Kidney epithelial cell (primary cell): ENCODE data around the gene OR13A1. TPM values are rescaled to one million over a fixed set of nuclear protein-coding genes. Genes with fewer than 3 reads are reported as not detected.
"Not testable (repeated sequence)": the region's sequence is repeated elsewhere in the genome, so short reads cannot be mapped to it uniquely, and the experiment has no call there.

Source experiments
- DNase-seq: peaks from one replicate; pipeline ENCODE4 v3.0.0-alpha.2; 2010; ENCODE audit warnings: low read depth
- H3K27me3 ChIP-seq: 2 replicates; pipeline ENCODE4 v1.6.0; 2011; ENCODE audit warnings: low read length; ENCODE audit not compliant: control insufficient read depth, insufficient read depth
- H3K36me3 ChIP-seq: 2 replicates; pipeline ENCODE4 v1.5.1; 2011; ENCODE audit warnings: low read length; ENCODE audit not compliant: control insufficient read depth, insufficient read depth
- H3K4me3 ChIP-seq: 2 replicates; pipeline ENCODE4 v1.5.1; 2011; ENCODE audit warnings: low read depth, mild to moderate bottlenecking, control low read depth, low read length
- total RNA-seq: library from RNA; depleted of rRNA; stranded (reverse); fragments of >200 nt; gene quantifications from 2 replicates; pipeline ENCODE4 v1.2.3, GENCODE V29; 2015
- TF ChIP-seq, protein P1 (sequence below): IDR thresholded peaks from 2 replicates; pipeline ENCODE4 v1.5.1; 2011; ENCODE audit warnings: mild to moderate bottlenecking, moderate library complexity, low read length, control low read depth, inconsistent platforms; ENCODE audit not compliant: insufficient read depth, poor library complexity, severe bottlenecking

OR13A1 gene, protein sequence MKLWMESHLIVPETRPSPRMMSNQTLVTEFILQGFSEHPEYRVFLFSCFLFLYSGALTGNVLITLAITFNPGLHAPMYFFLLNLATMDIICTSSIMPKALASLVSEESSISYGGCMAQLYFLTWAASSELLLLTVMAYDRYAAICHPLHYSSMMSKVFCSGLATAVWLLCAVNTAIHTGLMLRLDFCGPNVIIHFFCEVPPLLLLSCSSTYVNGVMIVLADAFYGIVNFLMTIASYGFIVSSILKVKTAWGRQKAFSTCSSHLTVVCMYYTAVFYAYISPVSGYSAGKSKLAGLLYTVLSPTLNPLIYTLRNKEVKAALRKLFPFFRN
- not detected in 2 replicates for total RNA-seq

DNA sequence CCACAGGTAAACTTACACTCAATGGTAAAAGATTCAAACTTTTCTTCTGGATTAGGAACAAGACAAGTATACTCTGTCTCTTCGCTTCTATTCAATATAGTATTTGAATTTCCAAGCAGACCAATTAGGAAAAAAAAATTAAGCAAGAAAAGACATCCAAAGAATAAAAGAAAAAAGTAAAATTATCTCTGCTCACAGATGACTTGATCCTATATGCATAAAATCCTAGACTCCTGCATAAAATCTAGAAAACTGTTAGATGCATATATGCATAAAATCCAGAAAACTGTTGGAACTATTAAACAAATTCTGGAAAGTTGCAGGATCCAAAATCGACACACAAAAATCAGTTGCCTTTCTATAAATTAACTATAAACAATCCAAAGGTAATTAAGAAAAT lies at the start of gene OR13A1:
Gene OR13A1, minus strand, starts transcription at position 101 of the 400 bp plus-strand sequence. CDS start 11,186 bp downstream, outside the sequence.
- TF ChIP-seq, protein P1, sequence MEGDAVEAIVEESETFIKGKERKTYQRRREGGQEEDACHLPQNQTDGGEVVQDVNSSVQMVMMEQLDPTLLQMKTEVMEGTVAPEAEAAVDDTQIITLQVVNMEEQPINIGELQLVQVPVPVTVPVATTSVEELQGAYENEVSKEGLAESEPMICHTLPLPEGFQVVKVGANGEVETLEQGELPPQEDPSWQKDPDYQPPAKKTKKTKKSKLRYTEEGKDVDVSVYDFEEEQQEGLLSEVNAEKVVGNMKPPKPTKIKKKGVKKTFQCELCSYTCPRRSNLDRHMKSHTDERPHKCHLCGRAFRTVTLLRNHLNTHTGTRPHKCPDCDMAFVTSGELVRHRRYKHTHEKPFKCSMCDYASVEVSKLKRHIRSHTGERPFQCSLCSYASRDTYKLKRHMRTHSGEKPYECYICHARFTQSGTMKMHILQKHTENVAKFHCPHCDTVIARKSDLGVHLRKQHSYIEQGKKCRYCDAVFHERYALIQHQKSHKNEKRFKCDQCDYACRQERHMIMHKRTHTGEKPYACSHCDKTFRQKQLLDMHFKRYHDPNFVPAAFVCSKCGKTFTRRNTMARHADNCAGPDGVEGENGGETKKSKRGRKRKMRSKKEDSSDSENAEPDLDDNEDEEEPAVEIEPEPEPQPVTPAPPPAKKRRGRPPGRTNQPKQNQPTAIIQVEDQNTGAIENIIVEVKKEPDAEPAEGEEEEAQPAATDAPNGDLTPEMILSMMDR = no peak
- Histone ChIP-seq H3K4me3 (no peak within 1 kb of the TSS), H3K36me3 (no peaks in the 10 kb centered on the region), H3K27me3 (no peaks in the 10 kb centered on the region)
- no peak for DNase-seq

DNA sequence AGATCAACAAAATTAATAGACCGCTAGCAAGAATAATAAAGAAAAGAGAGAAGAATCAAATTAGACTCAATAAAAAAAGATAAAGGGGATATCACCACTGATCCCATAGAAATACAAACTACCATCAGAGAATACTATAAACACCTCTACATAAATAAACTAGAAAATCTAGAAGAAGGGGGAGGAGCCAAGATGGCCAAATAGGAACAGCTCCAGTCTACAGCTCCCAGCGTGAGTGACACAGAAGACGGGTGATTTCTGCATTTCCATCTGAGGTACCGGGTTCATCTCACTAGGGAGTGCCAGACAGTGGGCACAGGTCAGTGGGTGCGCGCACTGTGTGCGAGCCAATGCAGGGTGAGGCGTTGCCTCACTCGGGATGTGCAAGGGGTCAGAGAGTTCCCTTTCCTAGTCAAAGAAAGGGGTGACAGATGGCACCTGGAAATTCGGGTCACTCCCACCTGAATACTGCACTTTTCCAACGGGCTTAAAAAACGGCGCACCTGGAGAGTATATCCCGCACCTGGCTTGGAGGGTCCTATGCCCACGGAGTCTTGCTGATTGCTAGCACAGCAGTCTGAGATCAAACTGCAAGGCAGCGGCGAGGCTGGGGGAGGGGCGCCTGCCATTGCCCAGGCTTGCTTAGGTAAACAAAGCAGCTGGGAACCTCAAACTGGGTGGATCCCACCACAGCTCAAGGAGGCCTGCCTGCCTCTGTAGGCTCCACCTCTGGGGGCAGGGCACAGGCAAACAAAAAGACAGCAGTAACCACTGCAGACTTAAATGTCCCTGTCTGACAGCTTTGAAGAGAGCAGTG lies 46.8 kb upstream of the OR13A1 start:
- not testable (repeated sequence) for H3K36me3 ChIP-seq, H3K4me3 ChIP-seq, H3K27me3 ChIP-seq, DNase-seq

DNA sequence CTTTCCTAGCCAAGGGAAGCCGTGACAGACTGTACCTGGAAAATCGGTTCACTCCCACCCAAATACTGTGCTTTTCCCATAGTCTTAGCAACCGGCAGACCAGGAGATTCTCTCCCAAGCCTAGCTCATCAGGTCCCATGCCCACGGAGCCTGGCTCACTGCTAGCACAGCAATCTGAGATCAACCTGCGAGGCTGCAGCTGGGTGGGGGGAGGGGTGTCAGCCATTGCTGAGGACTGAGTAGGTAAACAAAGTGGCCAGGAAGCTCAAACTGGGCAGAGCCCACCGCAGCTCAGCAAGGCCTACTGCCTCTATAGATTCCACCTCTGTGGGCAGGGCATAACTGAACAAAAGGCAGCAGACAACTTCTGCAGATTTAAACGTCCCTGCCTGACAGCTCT lies 43.6 kb upstream of the OR13A1 start:
- not testable (repeated sequence) for H3K4me3 ChIP-seq, H3K36me3 ChIP-seq, DNase-seq, H3K27me3 ChIP-seq

DNA sequence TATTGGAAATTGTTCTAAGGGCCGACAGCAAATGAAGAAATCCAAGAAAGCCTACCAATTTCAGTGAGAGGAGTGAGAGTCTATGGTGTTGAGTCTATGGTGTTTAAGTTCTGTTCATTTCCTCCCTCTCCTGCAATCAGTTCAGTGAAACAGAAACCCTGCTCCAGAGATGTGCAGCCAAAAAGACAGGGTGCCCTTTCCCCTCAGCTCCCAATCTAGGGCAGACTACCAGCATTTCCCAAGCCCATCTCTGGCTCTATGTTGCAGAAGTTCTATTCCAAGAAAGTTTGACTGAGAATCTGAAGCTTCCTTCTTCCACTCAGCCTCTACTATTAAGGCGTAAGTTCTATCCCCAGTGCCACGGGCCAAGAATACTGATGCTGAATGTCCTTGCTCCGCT lies 40.1 kb upstream of the OR13A1 start:
- no peak overlapping the region for H3K4me3 ChIP-seq
- no peak for DNase-seq
- TF ChIP-seq, protein P1 = no peak
- H3K27me3 ChIP-seq = no peaks in the 10 kb centered on the region
- no peaks in the 10 kb centered on the region for H3K36me3 ChIP-seq

DNA sequence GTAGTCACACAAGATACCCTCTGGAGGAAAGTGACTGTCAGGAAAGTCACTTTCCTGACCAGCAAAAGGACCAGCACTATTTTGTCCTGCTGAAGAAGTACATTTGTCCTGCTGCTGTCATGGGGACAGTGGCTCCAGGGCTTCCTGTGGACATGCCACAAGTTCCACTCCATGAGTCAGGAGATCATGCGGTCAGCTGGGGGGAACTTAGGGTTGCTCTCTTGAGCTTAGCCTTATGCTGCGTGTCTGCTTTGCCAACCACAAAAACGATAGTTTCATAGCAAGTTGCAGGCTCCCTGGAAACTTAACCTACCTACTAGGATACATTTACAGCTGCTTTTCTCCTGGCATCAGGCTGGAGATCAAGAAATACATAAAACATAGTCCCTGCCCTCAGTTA lies 38.9 kb upstream of the OR13A1 start:
- H3K36me3 ChIP-seq = no peaks in the 10 kb centered on the region
- DNase-seq = no peak

DNA sequence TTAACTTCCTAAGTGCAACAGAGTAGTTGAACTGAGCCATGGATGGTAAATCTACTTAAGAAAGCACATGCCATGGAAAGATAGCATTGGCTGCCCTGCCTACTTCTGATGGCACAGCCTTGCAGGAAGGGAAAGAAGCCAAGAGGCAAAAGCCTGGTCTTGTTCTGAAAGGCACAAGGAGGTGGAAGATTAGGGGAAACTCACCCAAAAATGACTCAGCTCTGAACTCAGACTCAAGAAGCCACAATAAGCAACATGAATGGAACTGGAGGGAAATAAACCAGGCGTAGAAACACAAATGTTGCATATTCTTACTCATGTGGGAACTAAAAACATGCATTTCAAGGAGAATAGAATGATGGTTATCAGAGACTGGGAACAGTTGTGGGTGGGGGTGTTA lies 37.8 kb upstream of the OR13A1 start:
- H3K4me3 ChIP-seq = no peak overlapping the region
- TF ChIP-seq, protein P1 = no peak
- H3K36me3 ChIP-seq = no peaks in the 10 kb centered on the region
- no peaks in the 10 kb centered on the region for H3K27me3 ChIP-seq
- DNase-seq = no peak

More for the DNA sequence above, 38.9 kb upstream of the OR13A1 start:
- H3K27me3 ChIP-seq = no peaks in the 10 kb centered on the region
- no peak overlapping the region for H3K4me3 ChIP-seq
- TF ChIP-seq, protein P1 = no peak

DNA sequence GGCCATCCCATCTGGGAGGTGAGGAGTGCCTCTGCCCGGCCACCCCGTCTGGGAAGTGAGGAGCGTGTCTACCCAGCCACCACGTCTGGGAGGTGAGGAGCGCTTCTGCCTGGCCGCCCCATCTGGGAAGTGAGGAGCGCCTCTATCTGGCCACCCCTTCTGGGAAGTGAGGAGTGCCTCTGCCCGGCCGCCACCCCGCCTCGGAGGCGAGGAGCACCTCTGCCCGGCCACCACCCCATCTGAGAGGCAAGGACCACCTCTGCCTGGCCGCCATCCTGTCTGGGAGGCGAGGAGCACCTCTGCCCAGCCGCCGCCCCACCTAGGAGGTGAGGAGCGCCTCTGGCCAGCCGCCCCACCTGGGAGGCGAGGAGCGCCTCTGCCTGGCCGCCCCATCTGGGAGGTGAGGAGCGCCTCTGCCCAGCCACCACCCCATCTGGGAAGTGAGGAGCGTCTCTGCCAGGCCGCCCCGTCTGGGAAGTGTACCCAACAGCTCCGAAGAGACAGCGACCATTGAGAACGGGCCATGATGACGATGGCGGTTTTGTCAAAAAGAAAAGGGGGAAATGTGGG lies 32.9 kb upstream of the OR13A1 start:
- not testable (repeated sequence) for H3K36me3 ChIP-seq, H3K4me3 ChIP-seq, DNase-seq, H3K27me3 ChIP-seq

DNA sequence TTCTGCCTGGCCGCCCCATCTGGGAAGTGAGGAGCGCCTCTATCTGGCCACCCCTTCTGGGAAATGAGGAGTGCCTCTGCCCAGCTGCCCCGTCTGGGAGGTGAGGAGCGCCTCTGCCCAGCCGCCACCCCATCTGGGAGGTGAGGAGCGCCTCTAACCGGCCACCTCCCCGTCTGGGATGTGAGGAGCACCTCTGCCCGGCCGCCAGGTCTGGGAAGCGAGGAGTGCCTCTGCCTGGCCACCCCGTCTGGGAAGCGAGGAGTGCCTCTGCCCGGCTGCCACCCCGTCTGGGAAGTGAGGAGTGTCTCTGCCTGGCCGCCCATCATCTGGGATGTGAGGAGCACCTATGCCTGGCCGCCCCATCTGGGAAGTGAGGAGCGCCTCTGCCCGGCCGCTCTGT lies 32.1 kb upstream of the OR13A1 start:
- H3K36me3 ChIP-seq, DNase-seq, H3K4me3 ChIP-seq, H3K27me3 ChIP-seq: not testable (repeated sequence)

DNA sequence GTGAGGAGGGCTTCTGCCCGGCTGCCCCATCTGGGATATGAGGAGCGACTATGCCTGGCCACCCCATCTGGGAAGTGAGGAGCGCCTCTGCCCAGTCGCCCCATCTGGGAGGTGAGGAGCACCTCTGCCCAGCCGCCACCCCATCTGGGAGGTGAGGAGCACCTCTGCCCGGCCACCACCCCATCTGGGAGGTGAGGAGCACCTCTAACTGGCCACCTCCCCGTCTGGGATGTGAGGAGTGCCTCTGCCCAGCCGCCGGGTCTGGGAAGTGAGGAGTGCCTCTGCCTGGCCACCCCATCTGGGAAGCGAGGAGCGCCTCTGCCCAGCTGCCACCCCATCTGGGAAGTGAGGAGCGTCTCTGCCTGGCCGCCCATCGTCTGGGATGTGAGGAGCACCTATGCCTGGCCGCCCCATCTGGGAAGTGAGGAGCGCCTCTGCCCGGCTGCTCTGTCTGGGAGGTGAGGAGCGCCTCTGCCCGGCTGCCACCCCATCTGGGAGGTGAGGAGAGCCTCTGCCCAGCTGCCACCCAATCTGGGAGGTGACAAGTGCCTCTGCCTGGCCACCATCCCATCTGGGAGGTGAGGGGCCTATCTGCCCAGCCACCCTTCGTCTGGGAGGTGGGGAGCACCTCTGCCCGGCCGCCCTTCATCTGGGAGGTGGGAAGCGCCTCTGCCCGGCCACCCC lies 31.4 kb upstream of the OR13A1 start:
- DNase-seq, H3K27me3 ChIP-seq, H3K36me3 ChIP-seq, H3K4me3 ChIP-seq: not testable (repeated sequence)

DNA sequence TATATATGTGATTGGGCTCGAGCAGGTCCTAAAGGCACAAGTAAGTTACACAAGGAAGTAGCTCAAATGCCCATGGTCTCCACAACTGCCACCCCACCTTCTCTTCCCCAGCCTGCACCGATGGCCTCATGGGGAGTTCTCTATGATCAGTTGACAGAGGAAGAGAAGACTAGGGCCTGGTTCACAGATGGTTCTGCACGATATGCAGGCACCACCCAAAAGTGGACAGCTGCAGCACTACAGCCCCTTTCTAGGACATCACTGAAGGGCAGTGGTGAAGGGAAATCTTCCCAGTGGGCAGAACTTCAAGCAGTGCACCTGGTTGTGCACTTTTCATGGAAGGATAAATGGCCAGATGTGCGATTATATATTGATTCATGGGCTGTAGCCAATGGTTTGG lies 25.0 kb upstream of the OR13A1 start:
- H3K4me3 ChIP-seq, H3K36me3 ChIP-seq, H3K27me3 ChIP-seq, DNase-seq: not testable (repeated sequence)
